Measurements from ENCODE around the gene MNDA.
"Not testable (repeated sequence)": the region's sequence is repeated elsewhere in the genome, so short reads cannot be mapped to it uniquely, and the experiment has no call there.

The MNDA gene

GRCh38 chr1:158840236-158840635 is 9.1 kb downstream of the MNDA start:
- DNase-seq: no peak

GRCh38 chr1:158864595-158864994 is 33.4 kb downstream of the MNDA start:
- DNase-seq: no peak

GRCh38 chr1:158870438-158870837 is 39.3 kb downstream of the MNDA start:
- DNase-seq: not testable (repeated sequence)

- DNase-seq: no peak
These were observed 42.0 kb downstream of the MNDA start for GRCh38 chr1:158873141-158873540.

GRCh38 chr1:158893654-158894053 is 62.5 kb downstream of the MNDA start:
- DNase-seq: no peak

GRCh38 chr1:158898722-158899121 is 67.6 kb downstream of the MNDA start:
- no peak for DNase-seq
